ENCODE results near the gene ADGRB3. TPM values are rescaled to one million over a fixed set of nuclear protein-coding genes. Genes with fewer than 3 reads are reported as not detected.
"Not testable (repeated sequence)": the region's sequence is repeated elsewhere in the genome, so short reads cannot be mapped to it uniquely, and the experiment has no call there.

Gene ADGRB3
- total RNA-seq, 2 experiments from 2014 or later, result not detected

DNA sequence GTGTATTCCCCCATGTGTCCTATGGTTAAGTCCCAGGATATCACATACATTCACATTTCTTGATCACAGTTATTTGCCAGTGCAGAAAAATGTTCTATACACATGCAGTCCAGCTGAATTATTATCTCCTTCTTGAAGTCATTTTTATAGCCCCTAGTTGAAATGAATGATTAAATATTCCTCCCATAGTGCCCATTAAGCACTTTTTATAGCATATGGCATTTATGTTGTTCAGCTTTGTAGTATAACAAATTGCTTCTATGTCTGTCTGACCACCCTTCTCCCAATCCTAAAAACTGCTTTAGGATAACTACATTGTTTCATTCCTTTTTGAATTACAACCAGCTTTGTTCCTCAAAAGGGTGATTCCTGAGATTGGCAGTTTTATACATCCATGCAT, 123.5 kb downstream of the ADGRB3 start:
- CTCF ChIA-PET, result no interaction called here
- DNase-seq, result no peak
- H3K27ac Mint-ChIP-seq, result no peak overlapping the region
- H3K4me3 Mint-ChIP-seq, result no peak overlapping the region
- no peaks in the 10 kb centered on the region for H3K36me3 Mint-ChIP-seq (ENCODE audit: low read depth)
- intact Hi-C loops (cut with micrococcal nuclease), result no loop called here
- no peaks in the 10 kb centered on the region for H3K4me1 Mint-ChIP-seq (ENCODE audit: low read depth)
- peaks cover 4% of the 10 kb centered on the region for H3K27me3 Mint-ChIP-seq (ENCODE audit: low read depth)
- H3K9me3 Mint-ChIP-seq, result no peaks in the 10 kb centered on the region

DNA sequence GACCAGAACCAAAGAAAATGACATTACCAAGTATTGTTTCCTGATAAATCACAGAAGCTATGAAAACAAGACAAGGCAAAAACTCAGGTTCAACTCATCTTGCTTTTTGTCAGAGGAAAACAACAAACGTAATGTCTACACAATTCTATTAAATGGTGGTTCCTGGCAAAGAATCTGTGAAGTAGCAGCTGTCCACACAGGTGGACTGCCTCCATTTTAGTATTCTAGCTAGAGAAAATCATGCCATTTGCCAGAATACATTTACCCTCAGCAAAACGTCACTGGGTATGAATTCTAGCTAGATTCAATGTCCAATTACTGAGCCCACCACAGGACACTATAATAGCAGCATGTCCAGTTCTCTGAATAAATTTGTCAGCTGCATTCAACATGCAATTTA, 125.4 kb downstream of the ADGRB3 start:
- H3K4me3 Mint-ChIP-seq, result no peak overlapping the region
- CTCF ChIA-PET, result no interaction called here
- no peak for DNase-seq
- H3K27ac Mint-ChIP-seq, result no peak overlapping the region
- H3K36me3 Mint-ChIP-seq (ENCODE audit: low read depth), result no peaks in the 10 kb centered on the region
- H3K9me3 Mint-ChIP-seq, result no peaks in the 10 kb centered on the region
- no peaks in the 10 kb centered on the region for H3K4me1 Mint-ChIP-seq (ENCODE audit: low read depth)
- intact Hi-C loops (cut with micrococcal nuclease), result no loop called here
- peaks cover 2% of the 10 kb centered on the region for H3K27me3 Mint-ChIP-seq (ENCODE audit: low read depth)

DNA sequence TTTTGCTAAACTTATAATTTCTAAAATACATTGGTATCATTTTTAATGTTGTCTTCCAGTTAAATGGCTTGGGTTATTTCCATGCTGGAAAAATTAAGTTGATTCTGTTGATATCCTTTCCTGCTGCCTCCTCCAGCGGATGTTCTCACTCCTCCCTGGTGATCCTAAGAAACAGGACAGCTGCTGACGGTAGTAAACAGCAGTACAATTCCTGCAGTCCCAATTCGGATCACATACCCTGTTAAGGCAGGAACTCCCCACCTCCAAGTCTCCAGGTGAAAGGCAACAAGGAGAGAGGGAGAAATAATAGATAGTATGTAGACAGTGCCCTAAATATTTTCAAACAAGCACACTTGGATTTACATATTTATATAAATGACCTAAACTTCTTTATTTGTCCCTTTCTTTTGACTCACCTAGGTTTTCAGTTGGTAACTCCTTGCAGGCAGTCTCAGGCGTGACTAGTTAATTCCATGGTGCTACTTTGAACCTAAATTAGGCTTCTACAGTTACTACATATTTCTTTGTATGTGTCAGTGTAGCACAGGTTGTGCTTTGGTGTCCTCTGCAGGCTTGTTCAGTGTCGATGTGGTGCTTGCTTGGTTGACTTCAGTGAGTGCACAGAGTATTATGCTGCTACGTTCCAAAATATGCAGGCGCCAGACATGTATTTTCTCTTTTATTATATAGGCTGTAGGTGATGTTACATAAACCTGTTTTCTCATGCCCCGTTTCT, 126.0 kb downstream of the ADGRB3 start:
- H3K27me3 Mint-ChIP-seq (ENCODE audit: low read depth), result peaks cover 2% of the 10 kb centered on the region
- no peak for DNase-seq
- no peak overlapping the region for H3K27ac Mint-ChIP-seq
- intact Hi-C loops (cut with micrococcal nuclease), result no loop called here
- no peaks in the 10 kb centered on the region for H3K4me1 Mint-ChIP-seq (ENCODE audit: low read depth)
- CTCF ChIA-PET, result no interaction called here
- H3K4me3 Mint-ChIP-seq, result no peak overlapping the region
- H3K36me3 Mint-ChIP-seq (ENCODE audit: low read depth), result no peaks in the 10 kb centered on the region
- no peaks in the 10 kb centered on the region for H3K9me3 Mint-ChIP-seq

DNA sequence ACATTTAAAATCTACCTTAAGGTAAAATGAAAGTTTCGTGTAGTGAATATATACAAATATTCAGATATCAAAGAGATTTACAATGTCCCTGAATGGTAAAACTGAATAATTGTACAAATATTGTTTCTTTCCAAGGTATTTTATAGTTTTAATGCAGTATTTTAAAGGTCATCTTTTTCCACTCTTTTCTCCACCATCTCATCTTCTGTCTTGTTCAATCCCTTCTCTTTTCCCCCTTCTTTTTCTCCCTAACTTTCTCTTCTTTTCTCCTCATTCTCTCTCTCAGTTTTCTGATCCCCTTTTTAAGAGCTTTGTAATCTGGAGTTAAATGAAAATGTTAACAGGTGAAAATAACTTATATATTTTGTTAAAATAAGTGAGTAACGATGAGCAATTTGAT, 126.9 kb downstream of the ADGRB3 start:
- no peaks in the 10 kb centered on the region for H3K4me1 Mint-ChIP-seq (ENCODE audit: low read depth)
- intact Hi-C loops (cut with micrococcal nuclease), result no loop called here
- H3K27me3 Mint-ChIP-seq (ENCODE audit: low read depth), result peaks cover 2% of the 10 kb centered on the region
- no peak for DNase-seq
- CTCF ChIA-PET, result no interaction called here
- no peak overlapping the region for H3K4me3 Mint-ChIP-seq
- no peak overlapping the region for H3K27ac Mint-ChIP-seq
- H3K36me3 Mint-ChIP-seq (ENCODE audit: low read depth), result no peaks in the 10 kb centered on the region
- no peaks in the 10 kb centered on the region for H3K9me3 Mint-ChIP-seq

DNA sequence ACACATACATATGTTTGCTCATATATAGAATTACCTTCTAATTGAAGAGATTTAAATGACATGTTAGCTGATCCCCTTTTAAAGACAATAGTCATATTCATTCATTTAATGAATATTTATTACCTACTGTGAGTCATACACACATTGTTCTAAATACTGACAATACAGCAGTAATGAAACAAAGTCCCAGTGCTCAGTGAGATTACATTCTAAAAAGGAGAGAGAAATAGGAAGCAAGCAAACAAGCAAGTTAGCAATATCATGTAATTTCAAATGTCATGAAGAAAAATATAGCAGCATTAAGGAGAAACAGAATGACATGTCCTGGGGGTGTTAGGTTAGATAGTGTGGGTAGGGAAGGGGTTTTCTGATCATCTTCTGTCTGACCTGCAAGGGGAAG, 136.3 kb downstream of the ADGRB3 start:
- CTCF ChIA-PET, result no interaction called here
- Mint-ChIP-seq H3K36me3 (ENCODE audit: low read depth) (no peaks in the 10 kb centered on the region), H3K9me3 (peaks cover 4% of the 10 kb centered on the region), H3K4me1 (ENCODE audit: low read depth) (no peaks in the 10 kb centered on the region), H3K27ac (no peak overlapping the region), H3K4me3 (no peak overlapping the region), H3K27me3 (ENCODE audit: low read depth) (no peaks in the 10 kb centered on the region)
- DNase-seq, result no peak
- intact Hi-C loops (cut with micrococcal nuclease), result no loop called here

GRCh38 chr6:68774843-68775242, 139.8 kb downstream of the ADGRB3 start:
- CTCF ChIA-PET, result no interaction called here
- no peaks in the 10 kb centered on the region for H3K36me3 Mint-ChIP-seq (ENCODE audit: low read depth)

DNA sequence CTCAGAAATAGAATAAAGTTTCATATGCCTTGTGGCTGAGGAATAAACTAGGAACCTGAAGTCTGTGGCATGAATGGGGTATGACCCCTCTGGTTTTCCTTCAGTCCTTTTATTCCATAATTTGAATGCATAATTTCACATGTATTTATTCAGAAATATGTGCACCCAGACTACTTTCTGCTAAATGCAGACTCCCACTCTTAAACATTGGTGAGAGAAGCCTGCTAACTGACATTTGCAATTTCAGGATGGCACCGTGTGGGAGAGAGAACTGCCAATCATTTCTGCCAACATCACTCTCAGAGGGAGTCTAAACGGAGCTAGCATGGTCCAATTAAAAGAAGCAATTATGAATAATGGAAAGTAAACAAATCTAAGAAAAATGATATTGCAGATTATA, 141.3 kb downstream of the ADGRB3 start:
- Mint-ChIP-seq H3K4me3 (no peak overlapping the region), H3K27ac (no peak overlapping the region), H3K4me1 (ENCODE audit: low read depth) (no peaks in the 10 kb centered on the region), H3K36me3 (ENCODE audit: low read depth) (no peaks in the 10 kb centered on the region), H3K27me3 (ENCODE audit: low read depth) (no peaks in the 10 kb centered on the region), H3K9me3 (no peaks in the 10 kb centered on the region)
- intact Hi-C loops (cut with micrococcal nuclease), result no loop called here
- CTCF ChIA-PET, result no interaction called here
- DNase-seq, result no peak

More at GRCh38 chr6:68774843-68775242, 139.8 kb downstream of the ADGRB3 start:
- Mint-ChIP-seq H3K9me3 (no peaks in the 10 kb centered on the region), H3K27me3 (ENCODE audit: low read depth) (no peaks in the 10 kb centered on the region), H3K27ac (no peak overlapping the region), H3K4me1 (ENCODE audit: low read depth) (no peaks in the 10 kb centered on the region), H3K4me3 (no peak overlapping the region)
- DNase-seq, result no peak
- intact Hi-C loops (cut with micrococcal nuclease), result no loop called here

DNA sequence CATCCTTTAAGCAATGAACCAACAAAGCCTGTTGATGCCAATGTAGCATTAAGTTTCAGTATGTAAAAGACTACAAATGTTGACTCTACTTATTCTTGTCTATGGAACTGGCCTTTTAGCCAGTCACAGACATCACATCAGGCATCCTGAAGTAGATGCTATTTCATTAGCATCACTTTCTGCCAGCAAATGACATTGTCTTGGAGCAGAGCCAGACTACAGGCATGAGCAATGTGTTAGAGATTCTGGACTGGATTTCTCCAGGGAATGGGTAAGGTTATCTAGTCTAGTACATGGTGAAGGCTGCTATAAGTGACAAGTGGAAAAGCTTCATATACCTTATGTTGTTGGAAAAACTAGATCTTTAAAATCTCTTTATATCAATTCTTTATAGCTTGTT, 142.9 kb downstream of the ADGRB3 start:
- H3K4me3 Mint-ChIP-seq, result no peak overlapping the region
- DNase-seq, result no peak
- CTCF ChIA-PET, result interaction anchor here (0.7 to 1.3 kb wide), 2 partner anchors 143 to 206 kb away, joined by 3 to 7 read pairs; partner anchors contain the start of gene ADGRB3
- intact Hi-C loops (cut with micrococcal nuclease), result loop anchor here (1.0 kb wide), 2 partner anchors 140 to 206 kb away; no protein-coding TSS in a partner anchor
- H3K9me3 Mint-ChIP-seq, result peaks cover 1% of the 10 kb centered on the region
- no peaks in the 10 kb centered on the region for H3K4me1 Mint-ChIP-seq (ENCODE audit: low read depth)
- no peaks in the 10 kb centered on the region for H3K27me3 Mint-ChIP-seq (ENCODE audit: low read depth)
- no peak overlapping the region for H3K27ac Mint-ChIP-seq
- H3K36me3 Mint-ChIP-seq (ENCODE audit: low read depth), result no peaks in the 10 kb centered on the region

DNA sequence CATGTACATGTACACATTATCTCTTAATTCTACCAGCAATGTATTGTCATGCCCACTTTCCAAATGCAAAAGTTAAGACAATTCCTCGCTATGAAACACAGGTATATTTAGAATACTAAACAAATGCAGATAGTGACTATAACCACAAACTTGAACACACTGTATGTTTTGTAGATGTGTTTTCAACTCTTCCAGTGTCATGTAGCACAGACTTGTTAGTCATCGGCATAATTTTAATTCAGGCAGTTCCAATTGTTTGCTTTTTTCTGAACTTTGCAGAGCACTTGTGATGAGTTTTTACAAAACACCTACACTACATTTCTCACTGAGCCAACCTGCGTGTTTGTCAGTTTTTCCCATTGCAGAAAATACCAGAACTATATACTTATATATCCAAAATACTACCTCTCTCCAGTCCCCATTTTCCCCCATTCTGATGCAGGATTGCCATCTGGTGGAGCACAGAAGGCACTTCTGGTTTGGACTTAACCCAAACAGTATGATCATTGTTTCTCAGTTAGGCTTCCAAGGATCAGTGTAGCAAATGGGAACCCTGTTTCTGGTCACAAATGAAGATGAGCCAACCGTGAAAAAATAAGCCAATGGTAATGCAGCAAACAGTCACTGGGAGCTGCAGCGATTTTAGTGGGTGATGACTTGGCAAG, 143.4 kb downstream of the ADGRB3 start:
- DNase-seq, result peak; percentile 13
- H3K9me3 Mint-ChIP-seq, result peaks cover 1% of the 10 kb centered on the region
- no peaks in the 10 kb centered on the region for H3K4me1 Mint-ChIP-seq (ENCODE audit: low read depth)
- H3K4me3 Mint-ChIP-seq, result no peak overlapping the region
- intact Hi-C loops (cut with micrococcal nuclease), result loop anchor here (1.0 kb wide), 2 partner anchors 140 to 206 kb away; no protein-coding TSS in a partner anchor
- CTCF ChIA-PET, result interaction anchor here (1.3 kb wide), 1 partner anchor 143 kb away, joined by 3 read pairs; the partner anchor contains the start of gene ADGRB3
- H3K27ac Mint-ChIP-seq, result no peak overlapping the region
- no peaks in the 10 kb centered on the region for H3K27me3 Mint-ChIP-seq (ENCODE audit: low read depth)
- no peaks in the 10 kb centered on the region for H3K36me3 Mint-ChIP-seq (ENCODE audit: low read depth)

DNA sequence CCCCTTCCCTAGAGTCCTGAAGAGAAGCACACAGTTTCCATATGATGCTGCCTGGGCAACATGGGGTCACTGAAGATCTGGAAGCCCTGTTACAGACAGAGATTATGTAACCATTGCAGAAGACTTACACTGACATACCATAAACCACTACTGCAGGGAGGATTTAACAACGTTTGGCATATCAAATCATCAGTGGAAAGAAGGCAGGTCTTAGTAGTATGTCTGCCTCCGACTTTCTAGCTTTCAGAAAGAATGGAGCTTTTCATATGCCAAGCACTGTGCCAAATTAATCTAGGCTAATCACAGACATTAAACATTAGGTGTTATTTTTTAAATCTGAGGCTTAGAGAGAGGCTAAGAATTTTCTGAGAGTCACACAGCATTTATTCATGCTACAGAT, 144.3 kb downstream of the ADGRB3 start:
- CTCF ChIA-PET, result interaction anchor here (0.7 kb wide), 1 partner anchor 17 kb away, joined by 3 read pairs; no protein-coding TSS in a partner anchor
- Mint-ChIP-seq H3K4me3 (no peak overlapping the region), H3K9me3 (peaks cover 1% of the 10 kb centered on the region), H3K4me1 (ENCODE audit: low read depth) (no peaks in the 10 kb centered on the region), H3K36me3 (ENCODE audit: low read depth) (no peaks in the 10 kb centered on the region), H3K27me3 (ENCODE audit: low read depth) (no peaks in the 10 kb centered on the region), H3K27ac (no peak overlapping the region)
- intact Hi-C loops (cut with micrococcal nuclease), result no loop called here
- no peak for DNase-seq

GRCh38 chr6:68790128-68790527, 155.0 kb downstream of the ADGRB3 start:
- H3K36me3 Mint-ChIP-seq (ENCODE audit: low read depth); H3K27me3 Mint-ChIP-seq (ENCODE audit: low read depth); H3K4me3 Mint-ChIP-seq; DNase-seq; H3K4me1 Mint-ChIP-seq (ENCODE audit: low read depth); intact Hi-C loops (cut with micrococcal nuclease); CTCF ChIA-PET; H3K27ac Mint-ChIP-seq; H3K9me3 Mint-ChIP-seq: not testable (repeated sequence)

DNA sequence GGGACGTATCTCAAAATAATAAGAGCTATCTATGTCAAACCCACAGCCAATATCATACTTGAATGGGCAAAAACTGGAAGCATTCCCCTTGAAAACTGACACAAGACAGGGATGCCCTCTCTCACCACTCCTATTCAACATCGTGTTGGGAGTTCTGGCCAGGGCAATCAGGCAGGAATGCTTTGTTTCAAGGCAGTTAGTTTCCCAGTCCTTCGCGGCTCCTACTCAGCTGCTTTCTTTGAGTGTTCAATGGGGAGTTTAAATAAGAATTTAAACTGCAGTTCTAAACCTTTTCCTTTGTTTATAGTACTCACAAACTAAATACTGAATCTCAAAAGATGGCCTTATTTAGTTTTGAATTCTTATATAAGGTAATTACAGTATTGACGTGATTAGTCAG, 179.9 kb downstream of the ADGRB3 start:
- H3K27me3 Mint-ChIP-seq (ENCODE audit: low read depth); H3K9me3 Mint-ChIP-seq; H3K4me3 Mint-ChIP-seq; intact Hi-C loops (cut with micrococcal nuclease); CTCF ChIA-PET; DNase-seq; H3K27ac Mint-ChIP-seq; H3K36me3 Mint-ChIP-seq (ENCODE audit: low read depth); H3K4me1 Mint-ChIP-seq (ENCODE audit: low read depth): not testable (repeated sequence)

GRCh38 chr6:68826501-68826900, 191.4 kb downstream of the ADGRB3 start:
- Mint-ChIP-seq H3K4me1 (ENCODE audit: low read depth) (no peaks in the 10 kb centered on the region), H3K27ac (no peak overlapping the region), H3K27me3 (ENCODE audit: low read depth) (no peaks in the 10 kb centered on the region), H3K36me3 (ENCODE audit: low read depth) (no peaks in the 10 kb centered on the region), H3K4me3 (no peak overlapping the region), H3K9me3 (peaks cover 2% of the 10 kb centered on the region)
- CTCF ChIA-PET, result no interaction called here
- intact Hi-C loops (cut with micrococcal nuclease), result no loop called here
- no peak for DNase-seq
